VCaP (cell line): ENCODE measurements around the gene CDC73.
"Not testable (repeated sequence)": the region's sequence is repeated elsewhere in the genome, so short reads cannot be mapped to it uniquely, and the experiment has no call there.

ENCODE experiments used
- H3K27ac ChIP-seq: fragments of 450-650 bp; 2 replicates; pipeline ENCODE4 v1.5.1; 2017
- TF ChIP-seq, protein P1 (sequence below): fragments of 450-650 bp; conservative IDR thresholded peaks from 2 replicates; pipeline ENCODE4 v1.5.1; 2017; ENCODE audit warnings: mild to moderate bottlenecking, moderate library complexity

The CDC73 gene

DNA sequence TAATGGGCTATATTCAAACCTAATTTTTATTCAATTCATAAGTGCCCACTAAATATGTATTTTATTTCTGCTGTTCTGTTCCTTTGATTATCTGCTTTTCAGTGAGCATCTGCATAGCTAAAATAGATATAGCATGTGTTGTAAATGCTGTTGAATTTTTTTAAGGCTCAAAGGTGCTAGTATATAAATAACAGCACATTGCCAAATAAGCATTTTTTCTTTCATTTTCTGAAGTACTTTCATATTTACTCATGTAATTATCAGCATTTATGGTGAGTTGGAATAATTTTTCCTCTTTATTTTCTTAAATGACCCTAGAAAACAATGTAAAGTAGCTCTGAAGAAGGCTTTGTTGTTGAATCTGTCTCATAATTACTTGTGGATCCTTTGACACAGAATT lies 134.2 kb downstream of the CDC73 start:
- TF ChIP-seq, protein P1, sequence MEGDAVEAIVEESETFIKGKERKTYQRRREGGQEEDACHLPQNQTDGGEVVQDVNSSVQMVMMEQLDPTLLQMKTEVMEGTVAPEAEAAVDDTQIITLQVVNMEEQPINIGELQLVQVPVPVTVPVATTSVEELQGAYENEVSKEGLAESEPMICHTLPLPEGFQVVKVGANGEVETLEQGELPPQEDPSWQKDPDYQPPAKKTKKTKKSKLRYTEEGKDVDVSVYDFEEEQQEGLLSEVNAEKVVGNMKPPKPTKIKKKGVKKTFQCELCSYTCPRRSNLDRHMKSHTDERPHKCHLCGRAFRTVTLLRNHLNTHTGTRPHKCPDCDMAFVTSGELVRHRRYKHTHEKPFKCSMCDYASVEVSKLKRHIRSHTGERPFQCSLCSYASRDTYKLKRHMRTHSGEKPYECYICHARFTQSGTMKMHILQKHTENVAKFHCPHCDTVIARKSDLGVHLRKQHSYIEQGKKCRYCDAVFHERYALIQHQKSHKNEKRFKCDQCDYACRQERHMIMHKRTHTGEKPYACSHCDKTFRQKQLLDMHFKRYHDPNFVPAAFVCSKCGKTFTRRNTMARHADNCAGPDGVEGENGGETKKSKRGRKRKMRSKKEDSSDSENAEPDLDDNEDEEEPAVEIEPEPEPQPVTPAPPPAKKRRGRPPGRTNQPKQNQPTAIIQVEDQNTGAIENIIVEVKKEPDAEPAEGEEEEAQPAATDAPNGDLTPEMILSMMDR = no peak
- no peak overlapping the region for H3K27ac ChIP-seq

DNA sequence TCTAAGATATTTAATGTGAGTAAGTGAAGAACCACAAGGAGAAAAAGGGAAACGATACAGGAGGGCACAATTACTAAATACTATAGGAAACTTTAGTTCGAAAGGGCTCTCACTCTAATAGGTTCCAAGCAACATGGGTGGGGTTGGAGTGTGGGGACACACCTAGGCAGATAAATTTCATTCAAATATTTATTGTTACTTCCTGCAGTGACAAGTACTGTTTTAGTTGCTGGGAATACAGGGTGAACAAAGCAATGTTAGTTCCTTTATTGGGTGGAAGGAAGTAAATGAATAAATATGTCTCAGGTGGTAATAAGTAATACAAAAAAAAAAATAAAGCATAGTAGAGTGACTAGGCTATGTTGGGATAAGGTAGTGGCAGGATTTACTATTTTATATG lies 137.8 kb downstream of the CDC73 start:
- no peak overlapping the region for H3K27ac ChIP-seq
- TF ChIP-seq, protein P1 = no peak

DNA sequence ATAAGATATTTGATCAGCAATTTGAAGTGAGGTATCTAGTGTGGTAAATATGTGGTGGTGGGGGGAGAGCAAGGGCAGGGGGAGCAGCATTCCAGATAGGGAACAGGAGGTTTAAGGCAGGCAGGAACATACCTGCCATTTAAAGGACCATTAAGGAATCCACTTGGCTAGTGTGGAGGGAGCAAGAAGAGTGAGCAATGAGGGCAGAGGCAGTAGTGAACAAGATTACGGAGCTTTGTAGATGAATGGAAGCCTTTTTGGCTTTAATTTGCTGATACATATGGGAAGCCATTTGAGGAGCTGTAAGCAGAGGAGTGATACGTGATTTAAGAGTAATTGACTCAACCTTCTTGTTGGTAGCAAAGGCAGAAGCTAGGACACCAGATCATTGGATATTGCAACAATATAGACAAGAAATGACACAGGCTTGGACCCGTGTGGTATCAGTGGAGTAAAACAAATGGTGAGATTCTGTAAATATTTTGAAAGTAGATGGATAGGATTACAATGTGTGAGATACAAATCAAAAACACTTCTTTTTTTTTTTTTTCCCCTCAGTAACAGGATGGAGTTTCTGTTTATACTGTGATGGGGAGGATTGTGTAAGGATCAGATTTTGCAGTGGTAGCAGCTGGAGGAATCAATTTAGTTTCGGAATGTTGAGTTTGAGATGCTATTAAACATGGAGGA lies 138.4 kb downstream of the CDC73 start:
- TF ChIP-seq, protein P1 = no peak
- H3K27ac ChIP-seq = no peak overlapping the region

DNA sequence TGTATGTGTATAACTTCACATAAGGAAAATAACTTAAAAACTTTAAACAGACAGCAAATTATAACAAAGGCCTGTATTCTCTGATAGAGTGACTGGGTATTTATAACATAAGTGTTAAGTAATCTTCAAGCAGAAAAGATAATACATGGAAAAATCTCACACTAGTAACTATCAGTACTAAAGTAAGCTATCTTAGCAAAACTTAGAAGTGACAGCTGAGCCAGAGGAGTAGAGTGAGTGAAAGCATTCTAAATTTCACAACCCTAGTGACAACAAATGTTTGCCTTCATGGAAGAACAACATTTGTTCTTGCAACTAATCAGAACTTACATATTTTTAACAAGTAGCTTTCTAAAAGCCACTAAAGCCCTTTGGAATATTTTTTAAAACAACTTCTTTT lies 139.1 kb downstream of the CDC73 start:
- TF ChIP-seq, protein P1 = no peak
- no peak overlapping the region for H3K27ac ChIP-seq

DNA sequence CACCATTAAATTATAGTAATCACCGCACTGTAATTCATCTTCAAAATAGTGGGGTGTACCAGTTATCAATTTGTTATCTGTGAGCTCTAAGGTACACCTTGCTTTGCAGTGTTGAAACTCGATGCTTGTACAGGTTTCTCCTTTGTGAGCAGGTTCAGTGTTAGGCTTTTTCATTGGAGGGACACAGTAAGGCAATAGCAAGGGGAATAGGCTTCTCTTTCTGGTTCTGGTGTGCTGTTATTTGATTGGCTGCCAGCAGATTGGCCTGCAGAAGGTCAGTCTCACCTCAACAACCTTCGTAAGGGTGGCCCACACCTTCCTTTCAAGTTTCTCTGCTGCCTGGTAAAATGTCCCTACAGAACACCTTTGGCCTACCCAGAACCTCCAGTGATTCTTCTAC lies 140.8 kb downstream of the CDC73 start:
- no peak overlapping the region for H3K27ac ChIP-seq
- TF ChIP-seq, protein P1 = no peak

DNA sequence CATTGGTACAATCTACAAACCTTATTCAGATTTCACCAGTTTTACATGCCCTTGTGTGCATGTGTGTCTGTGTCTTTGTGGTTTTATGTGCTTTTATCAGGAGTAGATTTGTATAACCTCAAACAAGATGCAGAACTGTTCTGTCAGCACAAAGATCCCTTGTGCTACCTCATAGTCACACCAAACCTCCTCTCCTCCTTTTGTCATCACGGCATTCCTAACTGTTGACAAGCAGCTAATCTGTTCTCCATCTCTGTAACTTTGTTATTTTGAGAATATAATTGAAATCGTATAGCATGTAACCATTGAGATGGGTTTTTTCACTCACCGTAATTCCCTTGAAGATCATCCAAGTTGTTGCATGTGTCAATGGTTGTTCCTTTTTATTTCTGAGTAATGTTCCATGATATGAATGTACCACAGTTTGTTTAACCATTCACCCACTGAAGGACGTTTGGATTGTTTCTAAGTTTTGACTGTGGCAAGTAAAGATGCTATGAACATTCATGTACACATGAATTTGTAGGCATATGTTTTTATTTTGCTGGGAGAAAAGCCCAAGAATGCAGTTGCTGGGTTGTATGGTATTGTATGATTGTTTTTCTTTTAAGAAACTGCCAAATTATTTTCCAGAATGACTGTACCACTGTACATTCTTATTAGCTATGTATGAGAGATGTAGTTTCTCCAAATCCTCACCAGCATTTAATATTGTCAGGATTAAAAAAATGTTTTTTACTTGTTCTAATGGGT lies 142.7 kb downstream of the CDC73 start:
- no peak overlapping the region for H3K27ac ChIP-seq
- TF ChIP-seq, protein P1 = no peak

DNA sequence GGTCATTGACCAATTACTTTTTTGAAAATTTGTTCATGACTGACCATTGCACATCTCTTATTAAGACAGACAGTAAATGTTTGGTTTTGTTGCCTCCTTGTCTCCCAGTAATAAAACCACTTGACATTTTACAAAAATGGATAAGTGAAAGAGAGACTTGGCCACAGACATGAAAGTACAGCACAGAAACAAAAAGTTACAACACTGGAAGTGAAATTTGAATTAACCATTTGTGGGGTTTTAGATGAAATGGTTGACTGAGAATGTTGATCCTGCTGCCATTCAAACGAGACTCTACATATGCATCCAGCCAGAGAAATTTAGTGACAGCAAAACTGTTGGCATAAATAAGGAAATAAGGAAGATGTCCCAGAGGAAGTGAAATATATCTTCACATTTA lies 143.9 kb downstream of the CDC73 start:
- TF ChIP-seq, protein P1 = no peak
- H3K27ac ChIP-seq = no peak overlapping the region

DNA sequence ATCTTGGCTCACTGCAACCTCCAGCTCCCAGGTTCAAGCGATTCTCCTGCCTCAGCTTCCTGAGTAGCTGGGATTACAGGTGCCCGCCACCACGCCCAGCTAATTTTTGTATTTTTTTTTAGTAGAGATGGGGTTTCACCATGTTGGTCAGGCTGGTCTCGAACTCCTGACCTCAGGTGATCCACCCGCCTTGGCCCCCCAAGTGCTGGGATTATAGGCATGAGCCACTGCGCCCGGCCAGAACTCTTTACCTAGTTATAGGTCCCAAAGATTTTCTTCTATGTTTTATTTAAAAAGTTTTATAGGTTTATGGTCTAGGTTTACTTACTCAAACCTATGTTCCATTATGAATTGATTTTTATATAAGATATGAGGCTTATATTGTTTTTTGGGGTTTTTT lies 145.0 kb downstream of the CDC73 start:
- H3K27ac ChIP-seq = not testable (repeated sequence)
